ENCODE measurements around the gene MT3. TPM values are rescaled to one million over a fixed set of nuclear protein-coding genes. Genes with fewer than 3 reads are reported as not detected.

Gene MT3
- polyA plus RNA-seq, 3 donors: 0.84 to 1.3 (median 0.85) TPM

DNA sequence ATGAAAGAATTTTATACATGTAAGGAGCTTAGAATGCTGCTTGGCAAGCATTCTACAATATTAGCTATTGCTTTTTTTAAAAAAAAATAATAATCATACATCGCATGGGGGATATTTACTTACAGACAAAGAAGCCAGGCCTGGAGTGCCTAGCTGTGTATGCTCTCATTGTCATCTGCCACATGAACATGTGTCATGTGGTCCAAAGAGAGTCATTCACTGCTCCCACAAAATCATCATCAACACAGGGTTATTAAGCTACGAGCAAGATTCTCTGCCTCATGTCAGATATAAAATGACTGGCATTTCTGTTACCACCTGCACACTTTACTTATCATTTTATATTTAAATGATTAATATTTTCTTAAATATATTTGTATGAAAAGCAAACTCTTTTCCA lies 34.3 kb downstream of the MT3 start:
- no peak for DNase-seq (ENCODE audit: extremely low read depth in 1 of 11, low read depth in 9 of 11, low spot score in 4 of 11)

DNA sequence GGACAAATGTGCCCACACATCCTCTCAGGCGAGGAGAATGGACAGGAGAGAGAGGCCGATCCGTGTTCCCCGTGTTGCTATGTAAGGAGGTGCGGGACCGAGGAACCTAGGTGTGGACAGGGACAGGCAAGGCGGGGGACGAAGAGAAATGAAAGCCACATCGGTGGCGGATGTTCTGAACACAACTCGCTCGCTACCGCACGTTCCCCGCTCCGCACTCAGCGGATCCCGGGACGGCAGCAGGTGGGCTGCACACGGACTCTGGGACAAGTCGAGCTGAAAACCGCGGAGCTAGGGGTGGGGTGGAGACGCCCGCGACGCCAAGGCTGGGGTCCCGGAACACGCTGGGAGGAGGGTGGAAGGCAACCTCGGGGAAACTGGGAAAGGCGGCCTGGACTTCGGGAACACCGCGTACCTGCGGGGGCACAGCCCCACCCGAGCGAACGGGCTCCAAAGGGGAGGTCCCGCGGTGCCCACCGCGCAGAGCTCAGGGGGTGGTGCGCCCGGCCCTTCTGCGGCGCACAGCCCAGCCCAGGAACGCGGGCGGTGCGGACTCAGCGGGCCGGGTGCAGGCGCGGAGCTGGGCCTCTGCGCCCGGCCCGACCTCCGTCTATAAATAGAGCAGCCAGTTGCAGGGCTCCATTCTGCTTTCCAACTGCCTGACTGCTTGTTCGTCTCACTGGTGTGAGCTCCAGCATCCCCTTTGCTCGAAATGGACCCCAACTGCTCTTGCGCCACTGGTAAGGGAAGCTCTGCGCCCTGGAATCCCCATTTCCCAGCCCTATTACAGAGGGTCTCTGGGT lies 36.0 kb downstream of the MT3 start, which contains the start of gene MT1E:
MT1E (plus strand) TSS at position 642 of the 803 bp plus-strand sequence; CDS start at position 713, 71 bp downstream.
- DNase-seq (ENCODE audit: extremely low read depth in 1 of 11, low read depth in 9 of 11, low spot score in 4 of 11): no peak

DNA sequence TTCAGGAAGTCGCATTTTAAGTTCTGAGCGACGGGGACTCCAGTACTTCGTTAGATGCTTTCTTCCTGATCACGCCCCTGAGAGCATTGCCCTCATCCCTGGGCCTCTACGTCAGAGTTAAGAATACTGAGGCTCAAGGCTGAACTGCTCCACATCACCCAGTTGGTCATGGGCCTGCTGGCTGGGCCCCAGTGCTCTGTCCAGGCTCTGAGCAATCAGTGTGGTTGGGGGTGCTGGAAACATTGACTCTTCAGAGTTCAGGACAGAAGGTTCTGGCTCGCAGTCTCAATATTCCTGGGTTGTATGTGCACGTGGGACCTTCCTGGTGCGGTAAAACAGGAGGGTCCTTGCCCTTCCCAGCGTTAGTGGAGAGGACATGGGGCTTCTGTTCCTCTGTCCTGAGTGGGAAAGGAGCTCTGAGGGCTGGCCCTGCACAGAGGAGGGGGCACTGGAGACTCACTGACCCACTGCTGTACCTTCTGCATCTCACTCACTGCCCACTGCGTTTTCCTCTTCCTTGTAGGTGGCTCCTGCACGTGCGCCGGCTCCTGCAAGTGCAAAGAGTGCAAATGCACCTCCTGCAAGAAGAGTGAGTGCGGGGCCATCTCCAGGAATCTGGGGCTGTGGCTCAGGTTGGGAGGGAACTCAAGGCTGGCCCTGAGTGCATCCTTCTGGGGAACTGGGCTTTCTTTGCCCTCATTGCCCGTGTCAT lies 36.8 kb downstream of the MT3 start:
- DNase-seq (ENCODE audit: extremely low read depth in 1 of 11, low read depth in 9 of 11, low spot score in 4 of 11): no peak

DNA sequence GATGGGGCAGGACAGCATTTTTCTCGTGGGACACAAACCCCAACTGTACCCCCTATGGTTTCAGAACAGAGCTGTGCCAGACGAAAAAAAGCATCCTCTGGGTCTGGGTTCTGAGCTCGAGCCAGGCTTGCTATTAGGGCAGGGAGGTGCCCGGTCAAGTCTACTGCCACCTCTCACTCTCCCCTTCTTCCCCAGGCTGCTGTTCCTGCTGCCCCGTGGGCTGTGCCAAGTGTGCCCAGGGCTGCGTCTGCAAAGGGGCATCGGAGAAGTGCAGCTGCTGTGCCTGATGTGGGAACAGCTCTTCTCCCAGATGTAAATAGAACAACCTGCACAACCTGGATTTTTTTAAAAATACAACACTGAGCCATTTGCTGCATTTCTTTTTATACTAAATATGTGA lies 37.4 kb downstream of the MT3 start:
- no peak for DNase-seq (ENCODE audit: extremely low read depth in 1 of 11, low read depth in 9 of 11, low spot score in 4 of 11)

DNA sequence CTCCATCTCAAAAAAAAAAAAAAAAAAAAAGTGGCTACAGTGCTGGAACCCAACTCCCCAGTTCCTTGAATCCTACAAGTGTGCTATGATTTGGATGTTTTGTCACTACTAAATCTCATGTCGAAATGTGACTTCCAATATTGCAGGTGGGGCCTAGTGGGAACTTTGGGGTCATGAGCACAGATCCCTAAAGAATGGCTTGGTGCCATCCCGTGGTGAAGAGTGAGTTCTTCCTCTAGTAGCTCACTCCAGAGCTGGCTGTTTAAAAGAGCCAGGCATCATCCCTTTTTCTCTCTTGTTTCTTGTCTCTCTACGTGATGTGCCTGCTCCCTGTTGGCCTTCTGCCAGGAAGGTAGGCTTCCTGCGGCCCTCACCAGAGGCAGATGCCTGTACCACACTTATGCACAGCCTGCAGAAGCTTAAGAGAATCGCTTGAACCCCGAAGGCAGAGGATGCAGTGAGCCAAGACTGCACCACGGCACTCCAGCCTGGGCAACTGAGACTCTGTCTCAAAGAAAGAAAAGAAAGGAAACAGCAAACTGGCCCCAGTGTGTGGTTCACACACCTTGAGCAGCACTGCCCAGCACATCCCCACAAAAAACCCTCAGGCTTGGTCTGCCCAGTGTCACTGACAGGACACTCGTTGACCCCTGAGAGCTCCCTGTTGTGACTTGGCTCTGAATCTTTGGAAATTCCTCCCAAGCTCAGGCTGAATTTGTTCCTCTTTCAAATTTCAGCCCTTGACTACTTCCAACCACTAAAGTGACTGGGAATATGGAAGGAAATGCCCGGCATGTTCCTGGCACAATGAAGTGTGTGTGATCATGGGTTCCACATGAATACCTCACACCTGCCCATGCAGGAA lies 39.4 kb downstream of the MT3 start:
- DNase-seq (ENCODE audit: extremely low read depth in 1 of 11, low read depth in 9 of 11, low spot score in 4 of 11): no peak

DNA sequence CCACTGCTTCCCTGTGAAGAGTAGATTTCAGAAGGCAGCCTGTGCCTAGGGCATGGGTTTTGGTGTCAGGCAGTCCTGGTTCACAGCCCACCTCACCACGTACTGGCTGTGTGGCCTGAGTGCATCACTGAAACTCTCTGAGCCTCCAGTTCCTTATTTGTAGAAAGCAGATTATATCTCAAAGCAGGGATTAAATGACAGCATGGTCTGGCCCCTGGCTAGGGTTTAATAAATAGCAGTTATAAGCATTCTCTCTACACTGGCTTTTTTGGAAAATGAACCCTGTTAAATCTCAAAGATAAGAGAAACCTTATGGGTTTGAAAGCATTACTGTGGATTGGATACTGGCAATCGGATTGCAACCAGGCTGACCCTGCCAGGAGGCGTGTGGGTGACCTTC lies 40.2 kb downstream of the MT3 start:
- no peak for DNase-seq (ENCODE audit: extremely low read depth in 1 of 11, low read depth in 9 of 11, low spot score in 4 of 11)

DNA sequence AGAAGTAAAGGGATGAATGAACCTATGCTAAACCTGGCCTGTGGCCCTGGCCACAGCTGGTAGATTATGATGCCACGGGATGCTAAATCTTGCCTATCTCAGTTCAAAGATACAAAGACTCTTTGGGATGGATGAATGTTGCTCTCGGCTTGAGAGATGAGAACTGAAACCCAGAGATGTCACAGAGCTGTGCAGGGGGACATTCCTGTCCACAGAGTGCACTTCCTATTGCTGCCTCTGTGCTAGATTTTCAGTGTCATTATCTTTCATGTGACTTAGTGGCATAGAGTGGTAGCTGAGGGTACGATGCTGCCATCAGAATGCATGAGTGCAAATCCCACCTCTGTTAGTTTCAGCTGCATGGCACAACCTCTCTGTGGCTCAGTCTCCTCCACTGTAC lies 40.8 kb downstream of the MT3 start:
- DNase-seq (ENCODE audit: extremely low read depth in 1 of 11, low read depth in 9 of 11, low spot score in 4 of 11): no peak

DNA sequence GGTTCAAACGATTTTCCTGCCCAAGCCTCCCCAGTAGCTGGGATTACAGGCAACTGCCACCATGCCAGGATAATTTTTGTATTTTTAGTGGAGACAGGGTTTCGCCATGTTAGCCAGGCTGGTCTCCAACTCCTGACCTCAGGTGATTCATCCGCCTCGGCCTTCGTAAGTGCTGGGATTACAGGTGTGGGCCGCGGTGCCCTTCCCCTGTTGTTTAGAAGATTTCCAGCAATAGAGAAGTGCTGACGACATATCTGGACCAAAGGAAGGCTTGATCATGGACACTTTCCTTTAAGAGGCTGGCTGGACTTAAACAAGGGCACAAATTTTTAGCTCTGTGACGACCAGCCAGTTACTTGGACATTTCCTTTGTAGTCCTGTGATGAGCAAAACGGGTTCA lies 41.9 kb downstream of the MT3 start:
- DNase-seq (ENCODE audit: extremely low read depth in 1 of 11, low read depth in 9 of 11, low spot score in 4 of 11): no peak

DNA sequence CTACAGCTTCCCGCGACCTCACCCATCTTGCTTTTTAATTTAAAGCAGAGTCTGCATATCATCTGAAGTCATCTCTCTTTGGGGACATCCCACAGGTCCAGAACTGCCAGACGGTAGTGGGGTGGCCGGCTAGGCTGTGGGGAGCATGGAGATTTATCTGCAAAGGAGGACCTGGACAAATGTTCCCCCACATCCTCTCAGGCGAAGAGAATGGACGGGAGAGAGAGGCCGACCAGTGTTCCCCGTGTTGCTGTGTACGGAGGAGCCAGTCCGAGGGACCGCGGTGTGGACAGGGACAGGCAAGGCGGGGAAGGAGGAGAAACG lies 42.5 kb downstream of the MT3 start:
- no peak for DNase-seq (ENCODE audit: extremely low read depth in 1 of 11, low read depth in 9 of 11, low spot score in 4 of 11)

DNA sequence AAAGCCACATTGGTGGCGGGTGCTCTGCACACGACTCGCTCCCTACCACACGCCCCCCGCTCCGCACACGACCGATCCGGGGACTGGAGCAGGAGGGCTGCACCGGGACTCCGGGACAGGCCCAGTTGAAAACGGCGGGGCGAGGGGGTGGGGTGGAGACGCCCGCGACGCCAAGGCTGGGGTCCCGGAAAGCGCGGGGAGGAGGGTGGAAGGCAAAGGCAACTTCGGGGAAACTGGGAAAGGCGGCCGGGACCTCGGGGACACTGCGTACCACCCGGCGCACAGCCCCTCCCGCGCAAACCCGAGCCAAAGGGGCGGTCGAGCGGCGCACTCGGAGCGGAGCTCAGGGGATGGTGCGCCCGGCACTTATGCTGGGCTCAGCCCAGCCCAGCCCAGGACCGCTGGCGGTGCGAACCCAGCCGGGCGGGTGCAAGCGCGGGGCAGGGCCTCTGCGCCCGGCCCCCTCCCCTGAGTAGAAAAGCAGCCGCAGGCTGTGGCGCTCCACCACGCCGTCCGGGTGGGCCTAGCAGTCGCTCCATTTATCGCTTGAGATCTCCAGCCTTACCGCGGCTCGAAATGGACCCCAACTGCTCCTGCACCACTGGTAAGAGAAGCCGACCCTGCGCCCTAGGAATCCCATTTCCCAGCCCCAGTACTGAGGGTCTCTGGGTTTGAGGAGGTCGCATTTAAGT lies 43.0 kb downstream of the MT3 start, which contains the start of gene MT1M:
MT1M (plus strand) TSS at position 504 of the 692 bp plus-strand sequence; CDS start at position 577, 73 bp downstream.
- DNase-seq (ENCODE audit: extremely low read depth in 1 of 11, low read depth in 9 of 11, low spot score in 4 of 11): no peak

DNA sequence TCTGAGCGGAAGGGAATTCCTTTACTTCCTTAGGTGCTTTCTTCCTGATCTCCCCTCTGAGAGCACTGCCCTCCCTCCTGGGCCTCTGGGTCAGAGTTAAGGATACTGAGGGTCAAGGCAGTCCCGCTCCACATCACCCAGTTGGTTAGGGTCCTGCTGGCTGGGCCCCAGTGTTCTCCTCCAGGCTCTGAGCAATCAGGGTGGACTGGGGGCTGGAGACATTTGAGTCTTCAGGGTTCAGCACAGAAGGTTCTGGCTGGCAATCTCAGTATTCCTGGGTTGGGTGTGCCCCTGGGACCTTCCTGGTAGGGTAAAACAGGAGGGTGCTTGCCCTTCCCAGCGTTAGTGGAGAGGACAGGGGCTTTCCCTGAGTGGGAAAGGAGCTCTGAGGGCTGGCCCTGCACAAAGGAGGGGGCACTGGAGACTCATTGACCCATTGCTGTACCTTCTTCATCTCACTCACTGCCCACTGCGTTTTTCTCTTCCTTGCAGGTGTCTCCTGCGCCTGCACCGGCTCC lies 43.6 kb downstream of the MT3 start:
- no peak for DNase-seq (ENCODE audit: extremely low read depth in 1 of 11, low read depth in 9 of 11, low spot score in 4 of 11)

DNA sequence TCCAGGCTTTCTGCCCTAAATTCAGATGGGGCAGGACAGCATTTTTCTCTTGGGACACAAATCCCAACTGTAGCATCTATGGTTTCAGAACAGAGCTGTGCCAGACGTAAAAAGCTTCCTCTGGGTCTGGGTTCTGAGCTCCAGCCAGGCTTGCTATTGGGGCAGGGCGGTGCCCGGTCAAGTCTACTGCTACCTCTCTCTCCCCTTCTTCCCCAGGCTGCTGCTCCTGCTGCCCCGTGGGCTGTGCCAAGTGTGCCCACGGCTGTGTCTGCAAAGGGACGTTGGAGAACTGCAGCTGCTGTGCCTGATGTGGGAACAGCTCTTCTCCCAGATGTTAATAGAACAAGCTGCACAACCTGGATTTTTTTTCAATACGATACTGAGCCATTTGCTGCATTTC lies 44.2 kb downstream of the MT3 start:
- DNase-seq (ENCODE audit: extremely low read depth in 1 of 11, low read depth in 9 of 11, low spot score in 4 of 11): no peak

DNA sequence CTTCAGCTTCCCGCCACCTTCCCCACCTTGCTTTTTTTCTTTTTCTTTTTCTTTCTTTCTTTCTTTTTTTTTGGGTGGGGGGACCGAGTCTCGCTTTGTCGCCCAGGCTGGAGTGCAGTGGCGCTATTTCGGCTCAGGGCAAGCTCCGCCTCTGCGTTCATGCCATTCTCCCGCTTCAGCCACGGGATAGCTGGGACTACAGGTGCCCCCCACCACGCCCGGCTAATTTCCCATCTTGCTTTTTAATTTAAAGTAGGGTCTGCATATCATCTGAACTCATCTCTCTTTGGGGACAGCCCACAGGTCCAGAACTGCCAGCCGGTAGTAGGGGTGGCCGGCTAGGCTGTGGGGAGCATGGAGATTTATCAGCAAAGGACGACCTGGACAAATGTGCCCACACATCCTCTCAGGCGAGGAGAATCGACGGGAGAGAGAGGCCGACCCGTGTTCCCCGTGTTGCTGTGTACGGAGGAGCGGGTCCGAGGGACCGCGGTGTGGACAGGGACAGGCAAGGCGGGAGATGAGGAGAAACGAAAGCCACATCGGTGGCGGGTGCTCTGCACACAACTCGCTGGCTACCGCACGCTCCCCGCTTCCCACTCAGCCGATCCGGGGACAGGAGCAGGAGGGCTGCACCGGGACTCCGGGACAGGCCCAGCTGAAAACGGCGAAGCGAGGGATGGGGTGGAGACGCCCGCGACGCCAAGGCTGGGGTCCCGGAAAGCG lies 45.5 kb downstream of the MT3 start:
- DNase-seq (ENCODE audit: extremely low read depth in 1 of 11, low read depth in 9 of 11, low spot score in 4 of 11): no peak

DNA sequence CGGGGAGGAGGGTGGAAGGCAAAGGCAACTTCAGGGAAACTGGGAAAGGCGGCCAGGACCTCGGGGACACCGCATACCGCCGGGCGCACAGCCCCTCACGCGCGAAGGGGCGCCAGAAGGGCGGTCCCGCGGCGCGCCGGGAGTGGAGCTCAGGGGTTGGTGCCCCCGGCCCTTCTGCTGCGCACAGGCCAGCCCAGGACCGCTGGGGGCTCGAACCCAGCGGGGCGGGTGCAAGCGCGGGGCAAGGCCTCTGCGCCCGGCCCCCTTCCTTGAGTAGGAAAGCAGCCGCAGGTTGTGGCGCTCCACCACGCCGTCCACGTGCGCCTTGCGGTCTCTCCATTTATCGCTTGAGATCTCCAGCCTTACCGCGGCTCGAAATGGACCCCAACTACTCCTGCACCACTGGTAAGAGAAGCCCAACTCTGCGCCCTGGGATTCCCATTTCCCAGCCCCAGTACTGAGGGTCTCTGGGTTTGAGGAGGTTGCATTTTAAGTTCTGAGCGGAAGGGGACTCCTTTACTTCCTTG lies 46.2 kb downstream of the MT3 start:
- DNase-seq (ENCODE audit: extremely low read depth in 1 of 11, low read depth in 9 of 11, low spot score in 4 of 11): no peak

DNA sequence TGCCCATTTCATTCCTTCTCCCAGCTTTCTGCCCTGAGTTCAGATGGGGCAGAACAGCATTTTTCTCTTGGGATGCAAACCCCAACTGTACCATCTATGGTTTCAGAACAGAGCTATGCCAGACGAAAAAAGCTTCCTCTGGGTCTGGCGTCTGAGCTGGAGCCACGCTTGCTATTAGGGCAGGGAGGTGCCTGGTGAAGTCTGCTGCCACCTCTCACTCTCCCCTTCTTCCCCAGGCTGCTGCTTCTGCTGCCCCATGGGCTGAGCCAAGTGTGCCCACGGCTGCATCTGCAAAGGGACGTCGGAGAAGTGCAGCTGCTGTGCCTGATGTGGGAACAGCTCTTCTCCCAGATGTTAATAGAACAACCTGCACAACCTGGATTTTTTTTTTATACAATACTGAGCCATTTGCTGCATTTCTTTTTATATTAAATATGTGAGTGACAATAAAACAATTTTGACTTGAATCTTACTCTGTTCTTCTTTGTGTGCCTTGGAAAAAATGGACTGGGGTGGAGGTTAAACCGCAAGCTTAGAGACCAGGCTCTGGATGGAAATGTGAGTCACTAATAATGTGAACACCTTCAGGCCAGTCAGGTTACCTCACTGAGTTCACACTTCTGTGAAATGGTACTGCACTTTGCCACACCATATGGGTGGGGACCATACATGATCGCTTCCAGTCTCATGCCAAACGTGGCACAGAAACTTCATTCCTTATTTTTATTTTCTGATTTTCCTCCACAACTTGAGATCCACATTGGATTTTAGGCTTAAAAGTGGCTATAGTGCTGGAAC lies 47.5 kb downstream of the MT3 start:
- DNase-seq (ENCODE audit: extremely low read depth in 1 of 11, low read depth in 9 of 11, low spot score in 4 of 11): no peak

DNA sequence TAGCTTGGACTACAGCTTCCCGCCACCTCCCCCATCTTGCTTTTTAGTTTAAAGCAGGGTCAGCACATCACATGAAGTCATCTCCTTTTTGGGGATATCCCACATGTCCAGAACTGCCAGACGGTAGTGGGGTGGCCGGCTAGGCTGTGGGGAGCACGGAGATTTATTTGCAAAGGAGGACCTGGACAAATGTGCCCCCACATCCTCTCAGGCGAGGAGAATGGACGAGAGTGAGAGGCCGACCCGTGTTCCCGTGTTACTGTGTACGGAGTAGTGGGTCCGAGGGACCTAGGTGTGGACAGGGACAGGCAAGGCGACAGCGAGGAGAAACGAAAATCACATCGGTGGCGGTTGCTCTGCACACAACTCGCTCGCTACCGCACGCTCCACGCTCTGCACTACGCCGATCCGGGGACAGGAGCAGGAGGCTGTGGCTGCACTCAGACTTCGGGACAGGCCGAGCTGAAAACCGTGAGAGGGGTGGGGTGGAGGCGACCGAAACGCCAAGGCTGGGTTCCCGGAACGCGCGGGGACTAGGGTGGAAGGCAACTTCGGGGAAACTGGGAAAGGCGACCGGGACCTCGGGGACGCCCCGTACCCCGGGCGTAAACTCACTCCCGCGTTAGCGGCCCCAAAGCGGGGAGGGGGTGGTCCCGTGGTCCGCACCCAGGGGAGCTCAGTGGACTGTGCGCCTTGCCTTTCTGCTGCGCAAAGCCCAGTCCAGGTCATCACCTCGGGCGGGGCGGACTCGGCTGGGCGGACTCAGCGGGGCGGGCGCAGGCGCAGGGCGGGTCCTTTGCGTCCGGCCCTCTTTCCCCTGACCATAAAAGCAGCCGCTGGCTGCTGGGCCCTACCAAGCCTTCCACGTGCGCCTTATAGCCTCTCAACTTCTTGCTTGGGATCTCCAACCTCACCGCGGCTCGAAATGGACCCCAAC lies 48.8 kb downstream of the MT3 start, which contains the start of gene MT1A:
MT1A (plus strand) TSS at position 853 of the 937 bp plus-strand sequence; CDS start at position 926, 73 bp downstream.
- DNase-seq (ENCODE audit: extremely low read depth in 1 of 11, low read depth in 9 of 11, low spot score in 4 of 11): no peak

Data from renal cortex interstitium (tissue), 11 donors.